T-helper 2 cell treated with Interferon-gamma antibody and Interleukin-4, amounts not matched to agents 5 μg/mL and 100 μg/mL, for 36 hours (primary cell): ENCODE results near the gene CDCA7.

Source experiments
- DNase-seq: peaks from one replicate; pipeline ENCODE4 v3.0.0; 2021; ENCODE audit warnings: low spot score
- H3K27ac Mint-ChIP-seq: one replicate; pipeline ENCODE4 v1.8.0; 2021; ENCODE audit warnings: mild to moderate bottlenecking, mixed read lengths
- H3K27me3 Mint-ChIP-seq: one replicate; pipeline ENCODE4 v1.8.0; 2021; ENCODE audit warnings: low read depth, mixed read lengths
- H3K36me3 Mint-ChIP-seq: one replicate; pipeline ENCODE4 v1.8.0; 2021; ENCODE audit warnings: low read depth, mixed read lengths
- H3K4me1 Mint-ChIP-seq: one replicate; pipeline ENCODE4 v1.8.0; 2021; ENCODE audit warnings: low read depth, mixed read lengths
- H3K4me3 Mint-ChIP-seq: one replicate; pipeline ENCODE4 v1.8.0; 2022; ENCODE audit warnings: mild to moderate bottlenecking, moderate library complexity, mixed read lengths
- H3K9me3 Mint-ChIP-seq: one replicate; pipeline ENCODE4 v1.8.0; 2021; ENCODE audit warnings: mixed read lengths

CDCA7 gene

GRCh38 chr2:173386021-173386737, 31.5 kb downstream of the CDCA7 start:
- H3K36me3 Mint-ChIP-seq, result peaks cover 5% of the 10 kb centered on the region
- H3K27ac Mint-ChIP-seq, result no peak overlapping the region
- no peaks in the 10 kb centered on the region for H3K27me3 Mint-ChIP-seq
- DNase-seq, result no peak
- H3K4me3 Mint-ChIP-seq, result no peak overlapping the region
- H3K9me3 Mint-ChIP-seq, result no peaks in the 10 kb centered on the region
- no peaks in the 10 kb centered on the region for H3K4me1 Mint-ChIP-seq

- H3K27me3 Mint-ChIP-seq, result no peaks in the 10 kb centered on the region
- DNase-seq, result no peak
- H3K4me3 Mint-ChIP-seq, result no peak overlapping the region
- H3K36me3 Mint-ChIP-seq, result peaks cover 5% of the 10 kb centered on the region
- H3K4me1 Mint-ChIP-seq, result no peaks in the 10 kb centered on the region
- H3K27ac Mint-ChIP-seq, result no peak overlapping the region
- H3K9me3 Mint-ChIP-seq, result no peaks in the 10 kb centered on the region
These were observed 32.0 kb downstream of the CDCA7 start for GRCh38 chr2:173386738-173387065.

GRCh38 chr2:173387079-173387478, 32.4 kb downstream of the CDCA7 start:
- peaks cover 5% of the 10 kb centered on the region for H3K36me3 Mint-ChIP-seq
- no peaks in the 10 kb centered on the region for H3K27me3 Mint-ChIP-seq
- H3K27ac Mint-ChIP-seq, result no peak overlapping the region
- no peak overlapping the region for H3K4me3 Mint-ChIP-seq
- no peaks in the 10 kb centered on the region for H3K9me3 Mint-ChIP-seq
- no peak for DNase-seq
- no peaks in the 10 kb centered on the region for H3K4me1 Mint-ChIP-seq

- Mint-ChIP-seq H3K4me3 (no peak overlapping the region), H3K4me1 (no peaks in the 10 kb centered on the region), H3K36me3 (peaks cover 5% of the 10 kb centered on the region), H3K27me3 (no peaks in the 10 kb centered on the region), H3K9me3 (no peaks in the 10 kb centered on the region), H3K27ac (no peak overlapping the region)
- no peak for DNase-seq
These were observed 33.0 kb downstream of the CDCA7 start for GRCh38 chr2:173387660-173388059.

GRCh38 chr2:173388795-173389194, 34.1 kb downstream of the CDCA7 start:
- Mint-ChIP-seq H3K9me3 (no peaks in the 10 kb centered on the region), H3K36me3 (peaks cover 2% of the 10 kb centered on the region), H3K4me3 (no peak overlapping the region), H3K27me3 (peaks cover 5% of the 10 kb centered on the region), H3K4me1 (no peaks in the 10 kb centered on the region), H3K27ac (no peak overlapping the region)
- DNase-seq, result no peak

GRCh38 chr2:173390036-173390435, 35.4 kb downstream of the CDCA7 start:
- Mint-ChIP-seq H3K36me3 (no peaks in the 10 kb centered on the region), H3K27ac (no peak overlapping the region), H3K27me3 (peaks cover 16% of the 10 kb centered on the region), H3K4me3 (no peak overlapping the region), H3K4me1 (no peaks in the 10 kb centered on the region), H3K9me3 (no peaks in the 10 kb centered on the region)
- no peak for DNase-seq

- Mint-ChIP-seq H3K27ac (no peak overlapping the region), H3K27me3 (peaks cover 31% of the 10 kb centered on the region), H3K9me3 (no peaks in the 10 kb centered on the region), H3K4me1 (no peaks in the 10 kb centered on the region), H3K36me3 (no peaks in the 10 kb centered on the region), H3K4me3 (no peak overlapping the region)
- DNase-seq, result no peak
These were observed 38.1 kb downstream of the CDCA7 start for GRCh38 chr2:173392731-173393130.

- Mint-ChIP-seq H3K9me3 (no peaks in the 10 kb centered on the region), H3K4me1 (no peaks in the 10 kb centered on the region), H3K27me3 (peaks cover 33% of the 10 kb centered on the region), H3K27ac (no peak overlapping the region), H3K4me3 (no peak overlapping the region), H3K36me3 (no peaks in the 10 kb centered on the region)
- no peak for DNase-seq
These were observed 38.5 kb downstream of the CDCA7 start for GRCh38 chr2:173393186-173393585.

- no peaks in the 10 kb centered on the region for H3K4me1 Mint-ChIP-seq
- no peak for DNase-seq
- H3K27ac Mint-ChIP-seq, result no peak overlapping the region
- H3K4me3 Mint-ChIP-seq, result no peak overlapping the region
- H3K27me3 Mint-ChIP-seq, result peaks cover 35% of the 10 kb centered on the region
- no peaks in the 10 kb centered on the region for H3K36me3 Mint-ChIP-seq
- H3K9me3 Mint-ChIP-seq, result no peaks in the 10 kb centered on the region
These were observed 39.0 kb downstream of the CDCA7 start for GRCh38 chr2:173393636-173394035.

GRCh38 chr2:173394091-173394974, 39.7 kb downstream of the CDCA7 start:
- DNase-seq, result no peak
- Mint-ChIP-seq H3K27me3 (peaks cover 38% of the 10 kb centered on the region), H3K27ac (no peak overlapping the region), H3K9me3 (no peaks in the 10 kb centered on the region), H3K4me3 (no peak overlapping the region), H3K36me3 (no peaks in the 10 kb centered on the region), H3K4me1 (no peaks in the 10 kb centered on the region)

GRCh38 chr2:173395567-173396351, 41.1 kb downstream of the CDCA7 start:
- H3K4me1 Mint-ChIP-seq, result peaks cover 2% of the 10 kb centered on the region
- H3K36me3 Mint-ChIP-seq, result no peaks in the 10 kb centered on the region
- H3K9me3 Mint-ChIP-seq, result no peaks in the 10 kb centered on the region
- H3K27me3 Mint-ChIP-seq, result peaks cover 49% of the 10 kb centered on the region
- no peak for DNase-seq
- no peak overlapping the region for H3K27ac Mint-ChIP-seq
- H3K4me3 Mint-ChIP-seq, result no peak overlapping the region

GRCh38 chr2:173397539-173397938, 42.9 kb downstream of the CDCA7 start:
- no peak overlapping the region for H3K27ac Mint-ChIP-seq
- no peak overlapping the region for H3K4me3 Mint-ChIP-seq
- peaks cover 65% of the 10 kb centered on the region for H3K27me3 Mint-ChIP-seq
- DNase-seq, result no peak
- no peaks in the 10 kb centered on the region for H3K36me3 Mint-ChIP-seq
- H3K4me1 Mint-ChIP-seq, result peaks cover 7% of the 10 kb centered on the region
- no peaks in the 10 kb centered on the region for H3K9me3 Mint-ChIP-seq

- Mint-ChIP-seq H3K9me3 (no peaks in the 10 kb centered on the region), H3K4me3 (no peak overlapping the region), H3K27me3 (peaks cover 72% of the 10 kb centered on the region), H3K27ac (no peak overlapping the region), H3K36me3 (no peaks in the 10 kb centered on the region), H3K4me1 (peaks cover 7% of the 10 kb centered on the region)
- no peak for DNase-seq
These were observed 44.6 kb downstream of the CDCA7 start for GRCh38 chr2:173399229-173399628.

GRCh38 chr2:173400760-173401159, 46.1 kb downstream of the CDCA7 start:
- Mint-ChIP-seq H3K4me1 (peaks cover 7% of the 10 kb centered on the region), H3K27ac (no peak overlapping the region), H3K36me3 (no peaks in the 10 kb centered on the region), H3K27me3 (peaks cover 62% of the 10 kb centered on the region), H3K9me3 (no peaks in the 10 kb centered on the region), H3K4me3 (no peak overlapping the region)
- no peak for DNase-seq
